HepG2 (cell line): Measurements from ENCODE around the gene CTSZ. TPM values are rescaled to one million over a fixed set of nuclear protein-coding genes. Genes with fewer than 3 reads are reported as not detected.
A peak's percentile ranks its signal among the peaks of the same experiment; 100 is the strongest.

Experiments used
- FOSL1 ChIP-seq: sonication (generic); formaldehyde crosslinking; IDR thresholded peaks from 2 replicates; pipeline ENCODE4 v1.9.0; 2021; ENCODE audit warnings: missing genetic modification reagents, borderline replicate concordance
- GABPB1 ChIP-seq: IDR thresholded peaks from 2 replicates; pipeline ENCODE4 v1.6.1; 2016; ENCODE audit warnings: mild to moderate bottlenecking, missing genetic modification reagents, moderate library complexity, missing compliant biosample characterization
- HMG20A ChIP-seq: IDR thresholded peaks from 2 replicates; pipeline ENCODE4 v1.6.1; 2016; ENCODE audit warnings: borderline replicate concordance
- KLF9 ChIP-seq: IDR thresholded peaks from 2 replicates; pipeline ENCODE4 v1.6.1; 2016; ENCODE audit warnings: low read depth
- MIXL1 ChIP-seq: IDR thresholded peaks from 2 replicates; pipeline ENCODE4 v1.6.1; 2016
- NPAS2 ChIP-seq: sonication (generic); formaldehyde crosslinking; IDR thresholded peaks from 2 replicates; pipeline ENCODE4 v1.8.0; 2022; ENCODE audit warnings: mild to moderate bottlenecking, missing genetic modification reagents, borderline replicate concordance
- PHF21A ChIP-seq: sonication (generic); formaldehyde crosslinking; IDR thresholded peaks from 2 replicates; pipeline ENCODE4 v1.5.0; 2020; ENCODE audit warnings: mild to moderate bottlenecking, missing genetic modification reagents
- POLR2G ChIP-seq: fragments of 200-400 bp; formaldehyde crosslinking; IDR thresholded peaks from 2 replicates; pipeline ENCODE4 v1.6.1; 2018; ENCODE audit warnings: mild to moderate bottlenecking, low read depth, low read length, moderate library complexity
- RERE ChIP-seq: IDR thresholded peaks from 2 replicates; pipeline ENCODE4 v1.6.1; 2016; ENCODE audit warnings: low read depth, missing genetic modification reagents, missing compliant biosample characterization
- SNAPC2 ChIP-seq: sonication (generic); formaldehyde crosslinking; IDR thresholded peaks from 2 replicates; pipeline ENCODE4 v1.8.1; 2022; ENCODE audit warnings: mild to moderate bottlenecking, missing genetic modification reagents
- SOX5 ChIP-seq: IDR thresholded peaks from 2 replicates; pipeline ENCODE4 v1.6.1; 2016; ENCODE audit warnings: borderline replicate concordance
- THAP7 ChIP-seq: sonication (generic); formaldehyde crosslinking; IDR thresholded peaks from 2 replicates; pipeline ENCODE4 v1.8.1; 2023; ENCODE audit warnings: mild to moderate bottlenecking, missing genetic modification reagents
- YY1 ChIP-seq: IDR thresholded peaks from 2 replicates; pipeline ENCODE4 v1.6.1; 2011; ENCODE audit warnings: low read length, low read depth, moderate library complexity, mild to moderate bottlenecking; ENCODE audit not compliant: insufficient read depth, insufficient replicate concordance
- ZNF18 ChIP-seq: sonication (generic); formaldehyde crosslinking; IDR thresholded peaks from 2 replicates; pipeline ENCODE4 v1.8.0; 2022; ENCODE audit warnings: mild to moderate bottlenecking, missing genetic modification reagents; ENCODE audit not compliant: insufficient replicate concordance
- ZNF253 ChIP-seq: sonication (generic); formaldehyde crosslinking; IDR thresholded peaks from 2 replicates; pipeline ENCODE4 v1.8.0; 2022; ENCODE audit warnings: mild to moderate bottlenecking, missing genetic modification reagents, borderline replicate concordance
- ZNF331 ChIP-seq: sonication (generic); formaldehyde crosslinking; IDR thresholded peaks from 2 replicates; pipeline ENCODE4 v1.4.0; 2020; ENCODE audit warnings: missing genetic modification reagents
- ZNF367 ChIP-seq: sonication (generic); formaldehyde crosslinking; IDR thresholded peaks from 2 replicates; pipeline ENCODE4 v1.4.0; 2020; ENCODE audit warnings: missing genetic modification reagents, borderline replicate concordance
- ZNF550 ChIP-seq: sonication (generic); formaldehyde crosslinking; IDR thresholded peaks from 2 replicates; pipeline ENCODE4 v1.4.0; 2020; ENCODE audit warnings: mild to moderate bottlenecking, missing genetic modification reagents, borderline replicate concordance
- ZNF629 ChIP-seq: sonication (generic); formaldehyde crosslinking; conservative IDR thresholded peaks from 2 replicates; pipeline ENCODE4 v1.5.0; 2020; ENCODE audit warnings: missing genetic modification reagents
- ZNF879 ChIP-seq: sonication (generic); formaldehyde crosslinking; IDR thresholded peaks from 2 replicates; pipeline ENCODE4 v1.8.1; 2023; ENCODE audit warnings: missing genetic modification reagents
- ZSCAN20 ChIP-seq: sonication (generic); formaldehyde crosslinking; IDR thresholded peaks from 2 replicates; pipeline ENCODE4 v1.4.0; 2020; ENCODE audit warnings: missing genetic modification reagents, mild to moderate bottlenecking, borderline replicate concordance
- polyA plus RNA-seq, 8 experiments: library from polyadenylated mRNA; depleted of rRNA in 3 of 8; stranded (reverse) in 7 of 8; unstranded in 1 of 8; fragments of >200 nt; fragmentation: Illumina TruSeq in 4 of 8; extraction: Trizol in 4 of 8; gene quantifications; 2 replicates each; pipeline versions ENCODE4 v1.2.1 to v1.2.3, GENCODE V29; 2011 to 2016; ENCODE audit warnings: low read depth in 4 of 8, missing spikeins in 1 of 8, mixed read lengths in 1 of 8; ENCODE audit not compliant: insufficient read depth in 1 of 8
- total RNA-seq, 5 experiments: library from RNA; depleted of rRNA; stranded (reverse); fragments of >200 nt; fragmentation: Illumina TruSeq; extraction: Trizol; gene quantifications; 2 replicates each; pipeline ENCODE4 v1.2.3, GENCODE V29; 2016; ENCODE audit warnings: low read depth in 1 of 5

CTSZ gene
- total and polyA plus RNA-seq, 2 of the 13 experiments (the other 11 are each of a cell fraction or from before 2014, with no cell fraction given), result 0.33 TPM; not detected in 1

GRCh38 chr20:58980711-58981627, 26.1 kb downstream of the CTSZ start, which contains the start of gene NELFCD (continued):
- TF ChIP-seq RERE (CRISPR knock-in tag), result no peak
- TF ChIP-seq ZNF629 (CRISPR knock-in tag), result peak; percentile 43
- no peak for TF ChIP-seq ZSCAN20 (CRISPR knock-in tag)
- TF ChIP-seq ZNF331 (CRISPR knock-in tag), result peak; percentile 79
- peak; percentile 79; the same call in 1 of the 2 replicates for TF ChIP-seq SOX5 (CRISPR knock-in tag)
- no peak for TF ChIP-seq ZNF18 (CRISPR knock-in tag)
- peak; percentile 87 for TF ChIP-seq POLR2G
- TF ChIP-seq HMG20A (CRISPR knock-in tag), result peak; percentile 62; the same call in 1 of the 2 replicates
- TF ChIP-seq SNAPC2 (CRISPR knock-in tag), result peak; percentile 75
- TF ChIP-seq GABPB1 (CRISPR knock-in tag), result peak; percentile 91
- TF ChIP-seq ZNF253 (CRISPR knock-in tag), result no peak
- TF ChIP-seq ZNF879, result peak; percentile 83; the same call in 1 of the 2 replicates
- TF ChIP-seq ZNF550 (CRISPR knock-in tag), result no peak
- TF ChIP-seq THAP7 (CRISPR knock-in tag), result no peak
- TF ChIP-seq FOSL1 (CRISPR knock-in tag), result no peak
- no peak for TF ChIP-seq ZNF367
- TF ChIP-seq YY1, result peak; percentile 95
- peak; percentile 75 for TF ChIP-seq PHF21A (CRISPR knock-in tag)
- TF ChIP-seq MIXL1 (CRISPR knock-in tag), result 0 out of 2 replicates have a peak, but pooled peaks have one; percentile 47
- TF ChIP-seq NPAS2 (CRISPR knock-in tag), result no peak
- no peak for TF ChIP-seq KLF9
